ENCODE measurements around the gene ROCK2. TPM values are rescaled to one million over a fixed set of nuclear protein-coding genes. Genes with fewer than 3 reads are reported as not detected.
A peak's percentile ranks its signal among the peaks of the same experiment; 100 is the strongest.

The ROCK2 gene
- total RNA-seq, 2 donors from 2014 or later, result 13.7 to 22.4 TPM

- Mint-ChIP-seq H3K36me3 (ENCODE audit: low read depth) (peaks cover 81% of the 10 kb centered on the region), H3K27ac (no peak overlapping the region)
These were observed 130.5 kb downstream of the ROCK2 start for GRCh38 chr2:11213975-11214374.

GRCh38 chr2:11213090-11213638, 131.3 kb downstream of the ROCK2 start:
- H3K36me3 Mint-ChIP-seq (ENCODE audit: low read depth), result peaks cover 82% of the 10 kb centered on the region
- H3K27ac Mint-ChIP-seq, result no peak overlapping the region
- ATAC-seq (replicated peaks), result no peak
- no peaks in the 10 kb centered on the region for H3K9me3 Mint-ChIP-seq
- no peak overlapping the region for H3K4me3 Mint-ChIP-seq
- H3K4me1 Mint-ChIP-seq, result no peaks in the 10 kb centered on the region
- H3K27me3 Mint-ChIP-seq, result no peaks in the 10 kb centered on the region

More at GRCh38 chr2:11213975-11214374, 130.5 kb downstream of the ROCK2 start:
- Mint-ChIP-seq H3K27me3 (no peaks in the 10 kb centered on the region), H3K4me3 (no peak overlapping the region), H3K9me3 (no peaks in the 10 kb centered on the region), H3K4me1 (no peaks in the 10 kb centered on the region)
- ATAC-seq (replicated peaks), result no peak

- Mint-ChIP-seq H3K4me1 (no peaks in the 10 kb centered on the region), H3K27ac (no peak overlapping the region), H3K9me3 (no peaks in the 10 kb centered on the region), H3K4me3 (no peak overlapping the region), H3K36me3 (ENCODE audit: low read depth) (peaks cover 81% of the 10 kb centered on the region), H3K27me3 (no peaks in the 10 kb centered on the region)
- ATAC-seq (replicated peaks), result no peak
These were observed 131.8 kb downstream of the ROCK2 start for GRCh38 chr2:11212645-11213044.

GRCh38 chr2:11208083-11208482, 136.4 kb downstream of the ROCK2 start:
- no peaks in the 10 kb centered on the region for H3K9me3 Mint-ChIP-seq
- H3K27ac Mint-ChIP-seq, result no peak overlapping the region
- peaks cover 21% of the 10 kb centered on the region for H3K4me1 Mint-ChIP-seq
- no peaks in the 10 kb centered on the region for H3K27me3 Mint-ChIP-seq
- peaks cover 53% of the 10 kb centered on the region for H3K36me3 Mint-ChIP-seq (ENCODE audit: low read depth)
- ATAC-seq (replicated peaks), result no peak
- no peak overlapping the region for H3K4me3 Mint-ChIP-seq

- ATAC-seq (replicated peaks), result peak; percentile 96
- peak overlapping the region; percentile 76 for H3K27ac Mint-ChIP-seq
- H3K4me1 Mint-ChIP-seq, result peaks cover 21% of the 10 kb centered on the region
- peak overlapping the region; percentile 40 for H3K4me3 Mint-ChIP-seq
- H3K36me3 Mint-ChIP-seq (ENCODE audit: low read depth), result peaks cover 67% of the 10 kb centered on the region
- H3K27me3 Mint-ChIP-seq, result no peaks in the 10 kb centered on the region
- no peaks in the 10 kb centered on the region for H3K9me3 Mint-ChIP-seq
These were observed 141.0 kb downstream of the ROCK2 start for GRCh38 chr2:11203480-11203879.

- H3K36me3 Mint-ChIP-seq (ENCODE audit: low read depth), result peaks cover 58% of the 10 kb centered on the region
- no peak overlapping the region for H3K27ac Mint-ChIP-seq
- no peaks in the 10 kb centered on the region for H3K9me3 Mint-ChIP-seq
- H3K4me1 Mint-ChIP-seq, result peaks cover 21% of the 10 kb centered on the region
- H3K27me3 Mint-ChIP-seq, result no peaks in the 10 kb centered on the region
- H3K4me3 Mint-ChIP-seq, result no peak overlapping the region
- no peak for ATAC-seq (replicated peaks)
These were observed 142.5 kb downstream of the ROCK2 start for GRCh38 chr2:11201969-11202368.

- no peaks in the 10 kb centered on the region for H3K9me3 Mint-ChIP-seq
- H3K36me3 Mint-ChIP-seq (ENCODE audit: low read depth), result peaks cover 65% of the 10 kb centered on the region
- no peak for ATAC-seq (replicated peaks)
- H3K4me3 Mint-ChIP-seq, result no peak overlapping the region
- peaks cover 21% of the 10 kb centered on the region for H3K4me1 Mint-ChIP-seq
- H3K27me3 Mint-ChIP-seq, result no peaks in the 10 kb centered on the region
- no peak overlapping the region for H3K27ac Mint-ChIP-seq
These were observed 143.8 kb downstream of the ROCK2 start for GRCh38 chr2:11200651-11201050.

- Mint-ChIP-seq H3K4me1 (no peaks in the 10 kb centered on the region), H3K9me3 (no peaks in the 10 kb centered on the region), H3K36me3 (ENCODE audit: low read depth) (peaks cover 77% of the 10 kb centered on the region), H3K27me3 (no peaks in the 10 kb centered on the region), H3K4me3 (no peak overlapping the region), H3K27ac (no peak overlapping the region)
- ATAC-seq (replicated peaks), result no peak
These were observed 148.2 kb downstream of the ROCK2 start for GRCh38 chr2:11196246-11196645.

- no peaks in the 10 kb centered on the region for H3K27me3 Mint-ChIP-seq
- no peaks in the 10 kb centered on the region for H3K4me1 Mint-ChIP-seq
- H3K27ac Mint-ChIP-seq, result no peak overlapping the region
- no peak for ATAC-seq (replicated peaks)
- peaks cover 61% of the 10 kb centered on the region for H3K36me3 Mint-ChIP-seq (ENCODE audit: low read depth)
- H3K4me3 Mint-ChIP-seq, result no peak overlapping the region
- no peaks in the 10 kb centered on the region for H3K9me3 Mint-ChIP-seq
These were observed 156.7 kb downstream of the ROCK2 start for GRCh38 chr2:11187731-11188130.

- Mint-ChIP-seq H3K27me3 (no peaks in the 10 kb centered on the region), H3K36me3 (ENCODE audit: low read depth) (peaks cover 61% of the 10 kb centered on the region), H3K4me3 (no peak overlapping the region), H3K4me1 (no peaks in the 10 kb centered on the region), H3K27ac (no peak overlapping the region), H3K9me3 (no peaks in the 10 kb centered on the region)
- no peak for ATAC-seq (replicated peaks)
These were observed 157.3 kb downstream of the ROCK2 start for GRCh38 chr2:11187083-11187619.

GRCh38 chr2:11186145-11186544, 158.3 kb downstream of the ROCK2 start:
- Mint-ChIP-seq H3K9me3 (no peaks in the 10 kb centered on the region), H3K36me3 (ENCODE audit: low read depth) (peaks cover 57% of the 10 kb centered on the region), H3K27ac (no peak overlapping the region), H3K4me1 (no peaks in the 10 kb centered on the region), H3K4me3 (no peak overlapping the region), H3K27me3 (no peaks in the 10 kb centered on the region)
- no peak for ATAC-seq (replicated peaks)

- no peak overlapping the region for H3K4me3 Mint-ChIP-seq
- H3K9me3 Mint-ChIP-seq, result no peaks in the 10 kb centered on the region
- H3K27ac Mint-ChIP-seq, result no peak overlapping the region
- no peak for ATAC-seq (replicated peaks)
- no peaks in the 10 kb centered on the region for H3K27me3 Mint-ChIP-seq
- no peaks in the 10 kb centered on the region for H3K4me1 Mint-ChIP-seq
- H3K36me3 Mint-ChIP-seq (ENCODE audit: low read depth), result peaks cover 47% of the 10 kb centered on the region
These were observed 161.5 kb downstream of the ROCK2 start for GRCh38 chr2:11182951-11183350.

GRCh38 chr2:11180653-11181052, 163.8 kb downstream of the ROCK2 start:
- ATAC-seq (replicated peaks), result no peak
- Mint-ChIP-seq H3K4me3 (no peak overlapping the region), H3K36me3 (ENCODE audit: low read depth) (peaks cover 39% of the 10 kb centered on the region), H3K9me3 (no peaks in the 10 kb centered on the region), H3K27me3 (no peaks in the 10 kb centered on the region), H3K27ac (no peak overlapping the region), H3K4me1 (no peaks in the 10 kb centered on the region)

- Mint-ChIP-seq H3K27me3 (no peaks in the 10 kb centered on the region), H3K36me3 (ENCODE audit: low read depth) (peaks cover 34% of the 10 kb centered on the region), H3K4me1 (peaks cover 7% of the 10 kb centered on the region), H3K9me3 (no peaks in the 10 kb centered on the region), H3K4me3 (no peak overlapping the region), H3K27ac (no peak overlapping the region)
- ATAC-seq (replicated peaks), result no peak
These were observed 164.5 kb downstream of the ROCK2 start for GRCh38 chr2:11179899-11180298.

- Mint-ChIP-seq H3K4me3 (no peak overlapping the region), H3K4me1 (peaks cover 7% of the 10 kb centered on the region), H3K27ac (no peak overlapping the region), H3K36me3 (ENCODE audit: low read depth) (peaks cover 29% of the 10 kb centered on the region), H3K9me3 (no peaks in the 10 kb centered on the region), H3K27me3 (no peaks in the 10 kb centered on the region)
- no peak for ATAC-seq (replicated peaks)
These were observed 165.2 kb downstream of the ROCK2 start for GRCh38 chr2:11179196-11179595.

Measured in activated T-helper 17 cell treated with anti-CD3 and anti-CD28 coated beads, Interleukin-2, amount 50 U/mL, for 72 hours (primary cell).